Lower leg skin (tissue), 3 donors: ENCODE measurements around the gene KRT2.

ENCODE experiments used
- CTCF ChIP-seq, 3 donors: fragments of 450-650 bp; IDR thresholded peaks; one replicate each; pipeline ENCODE4 v1.5.1; 2016; ENCODE audit warnings: antibody characterized with exemption in 3 of 3, mild to moderate bottlenecking in 3 of 3, moderate library complexity in 2 of 3
- POLR2A ChIP-seq, 2 donors: fragments of 450-650 bp; IDR thresholded peaks; one replicate each; pipeline ENCODE4 v1.6.1; 2016 to 2017; ENCODE audit warnings: antibody characterized with exemption in 2 of 2, mild to moderate bottlenecking in 1 of 2, moderate library complexity in 1 of 2

- TF ChIP-seq CTCF (IDR thresholded peaks at IDR 0.05) = no peak
- TF ChIP-seq POLR2A (IDR thresholded peaks at IDR 0.05) = no peak
These were observed 20.4 kb upstream of the KRT2 start for GRCh38 chr12:52672321-52672933.
